HG03139 (cell line): ENCODE data around the gene WDR20.
"Not testable (repeated sequence)": the region's sequence is repeated elsewhere in the genome, so short reads cannot be mapped to it uniquely, and the experiment has no call there.

Experiments used
- ATAC-seq: cut with Tn5 transposase; IDR thresholded peaks from one replicate; pipeline ENCODE4 v1.9.1; 2021; ENCODE audit not compliant: unreplicated experiment

The WDR20 gene

GRCh38 chr14:102233081-102233480 lies 93.4 kb downstream of the WDR20 start:
- no peak for ATAC-seq

- no peak for ATAC-seq
Measured at GRCh38 chr14:102234331-102235264, 94.9 kb downstream of the WDR20 start.

GRCh38 chr14:102235275-102235897 lies 95.7 kb downstream of the WDR20 start:
- no peak for ATAC-seq

GRCh38 chr14:102236026-102236425 lies 96.3 kb downstream of the WDR20 start:
- no peak for ATAC-seq

- no peak for ATAC-seq
Measured at GRCh38 chr14:102238131-102238530, 98.4 kb downstream of the WDR20 start.

GRCh38 chr14:102238766-102239165 lies 99.1 kb downstream of the WDR20 start:
- ATAC-seq = no peak

GRCh38 chr14:102239231-102239630 lies 99.5 kb downstream of the WDR20 start:
- ATAC-seq = no peak

- ATAC-seq = not testable (repeated sequence)
Measured at GRCh38 chr14:102240481-102240880, 100.8 kb downstream of the WDR20 start.

GRCh38 chr14:102241147-102241546 lies 101.5 kb downstream of the WDR20 start:
- no peak for ATAC-seq

- ATAC-seq = not testable (repeated sequence)
Measured at GRCh38 chr14:102243795-102244194, 104.1 kb downstream of the WDR20 start.

- ATAC-seq = no peak
Measured at GRCh38 chr14:102246071-102246470, 106.4 kb downstream of the WDR20 start.

GRCh38 chr14:102248121-102248520 lies 108.4 kb downstream of the WDR20 start:
- ATAC-seq = no peak

GRCh38 chr14:102249041-102249440 lies 109.3 kb downstream of the WDR20 start:
- no peak for ATAC-seq

GRCh38 chr14:102249981-102250380 lies 110.3 kb downstream of the WDR20 start:
- no peak for ATAC-seq

- no peak for ATAC-seq
Measured at GRCh38 chr14:102250636-102251035, 110.9 kb downstream of the WDR20 start.

- no peak for ATAC-seq
Measured at GRCh38 chr14:102251161-102251560, 111.5 kb downstream of the WDR20 start.

- no peak for ATAC-seq
Measured at GRCh38 chr14:102252834-102253801, 113.4 kb downstream of the WDR20 start.

GRCh38 chr14:102255401-102256190 lies 115.9 kb downstream of the WDR20 start:
- ATAC-seq = no peak

- no peak for ATAC-seq
Measured at GRCh38 chr14:102256716-102257115, 117.0 kb downstream of the WDR20 start.

GRCh38 chr14:102258136-102258535 lies 118.4 kb downstream of the WDR20 start:
- no peak for ATAC-seq
